MCF 10A (cell line): Measurements from ENCODE around the gene GPC3. TPM values are rescaled to one million over a fixed set of nuclear protein-coding genes. Genes with fewer than 3 reads are reported as not detected.

ENCODE experiments used
- BruUV-seq: library from RNA; stranded (reverse); fragments of 400-500 nt; replicated peaks from 2 replicates; lab custom pipeline; 2021; lab: Mats Ljungman, UMichigan
- CTCF ChIA-PET: fragments of 300-600 bp; sonication (Branson Sonifier 250); formaldehyde crosslinking; extraction: SDS; loops from one replicate; lab custom pipeline; 2021; ENCODE audit warnings: antibody characterized with exemption, inconsistent platforms; lab: Yijun Ruan, JAX
- POLR2A ChIA-PET: fragments of 300-600, 350-650 bp; sonication (Branson Sonifier 250); formaldehyde crosslinking; extraction: SDS; loops from one replicate; lab custom pipeline; 2020; ENCODE audit warnings: antibody characterized with exemption, inconsistent platforms; lab: Yijun Ruan, JAX
- DNase-seq: peaks from one replicate; pipeline ENCODE4 v3.0.0-alpha.2; 2018; ENCODE audit not compliant: unreplicated experiment
- H3K27ac Mint-ChIP-seq: one replicate; pipeline ENCODE4 v1.8.0; 2022; ENCODE audit warnings: mild to moderate bottlenecking, low read depth, mixed read lengths; ENCODE audit not compliant: unreplicated experiment
- H3K27me3 Mint-ChIP-seq: one replicate; pipeline ENCODE4 v1.8.0; 2022; ENCODE audit warnings: mixed read lengths; ENCODE audit not compliant: insufficient read depth, unreplicated experiment
- H3K36me3 Mint-ChIP-seq: one replicate; pipeline ENCODE4 v1.8.0; 2022; ENCODE audit warnings: mild to moderate bottlenecking, moderate library complexity, mixed read lengths; ENCODE audit not compliant: insufficient read depth, unreplicated experiment
- H3K4me1 Mint-ChIP-seq: one replicate; pipeline ENCODE4 v1.8.0; 2022; ENCODE audit warnings: mixed read lengths; ENCODE audit not compliant: insufficient read depth, unreplicated experiment
- H3K4me3 Mint-ChIP-seq: one replicate; pipeline ENCODE4 v1.8.0; 2022; ENCODE audit warnings: mild to moderate bottlenecking, moderate library complexity, mixed read lengths; ENCODE audit not compliant: unreplicated experiment
- H3K9me3 Mint-ChIP-seq: one replicate; pipeline ENCODE4 v1.8.0; 2022; ENCODE audit warnings: mixed read lengths; ENCODE audit not compliant: unreplicated experiment
- CTCF ChIP-seq: fragments of 200-600 bp; IDR thresholded peaks from one replicate; pipeline ENCODE4 v1.8.0; 2022; ENCODE audit warnings: antibody characterized with exemption, mild to moderate bottlenecking; ENCODE audit not compliant: unreplicated experiment
- intact Hi-C: fragments of 100-400 bp; cut with micrococcal nuclease; formaldehyde crosslinking; loops from 2 replicates; pipeline ENCODE4 v1.14.1; 2022
- total RNA-seq: library from RNA; stranded (reverse); gene quantifications from 2 replicates; pipeline ENCODE4 v1.2.3, GENCODE V29; 2022

Gene GPC3
- total RNA-seq, 1 experiment from 2014 or later = 0.37 TPM

- H3K4me1 Mint-ChIP-seq = no peaks in the 10 kb centered on the region
- H3K4me3 Mint-ChIP-seq = no peak overlapping the region
- POLR2A ChIA-PET = no interaction called here
- DNase-seq = no peak
- no peak overlapping the region for H3K27ac Mint-ChIP-seq
- no peak for TF ChIP-seq CTCF
- peaks cover 14% of the 10 kb centered on the region for H3K9me3 Mint-ChIP-seq
- intact Hi-C loops = no loop called here
- CTCF ChIA-PET = no interaction called here
- peaks cover 2% of the 10 kb centered on the region for H3K36me3 Mint-ChIP-seq
- H3K27me3 Mint-ChIP-seq = peaks cover 12% of the 10 kb centered on the region
- no TSS peak for BruUV-seq
These were observed 434.5 kb downstream of the GPC3 start for GRCh38 chrX:133550665-133551485.

- TF ChIP-seq CTCF = no peak
- intact Hi-C loops = no loop called here
- H3K4me3 Mint-ChIP-seq = no peak overlapping the region
- H3K9me3 Mint-ChIP-seq = peaks cover 8% of the 10 kb centered on the region
- no TSS peak for BruUV-seq
- DNase-seq = no peak
- ChIA-PET POLR2A (interaction anchor here (0.7 kb wide), 1 partner anchor 10 kb away, joined by 3 read pairs; no protein-coding TSS in a partner anchor), CTCF (no interaction called here)
- H3K27ac Mint-ChIP-seq = no peak overlapping the region
- H3K36me3 Mint-ChIP-seq = no peaks in the 10 kb centered on the region
- no peaks in the 10 kb centered on the region for H3K4me1 Mint-ChIP-seq
- H3K27me3 Mint-ChIP-seq = no peaks in the 10 kb centered on the region
These were observed 436.0 kb downstream of the GPC3 start for GRCh38 chrX:133549295-133549933.

GRCh38 chrX:133546441-133546840 lies 439.0 kb downstream of the GPC3 start:
- no peaks in the 10 kb centered on the region for H3K36me3 Mint-ChIP-seq
- POLR2A ChIA-PET = interaction anchor here (0.6 to 1.8 kb wide), 2 partner anchors 45 to 416 kb away, joined by 3 to 5 read pairs; no protein-coding TSS in a partner anchor
- H3K4me3 Mint-ChIP-seq = no peak overlapping the region
- no TSS peak for BruUV-seq
- H3K27me3 Mint-ChIP-seq = no peaks in the 10 kb centered on the region
- intact Hi-C loops = no loop called here
- DNase-seq = no peak
- TF ChIP-seq CTCF = no peak
- CTCF ChIA-PET = interaction anchor here (0.7 kb wide), 1 partner anchor 141 kb away, joined by 3 read pairs; no protein-coding TSS in a partner anchor
- peaks cover 8% of the 10 kb centered on the region for H3K9me3 Mint-ChIP-seq
- no peak overlapping the region for H3K27ac Mint-ChIP-seq
- no peaks in the 10 kb centered on the region for H3K4me1 Mint-ChIP-seq

- no peak for DNase-seq
- no TSS peak for BruUV-seq
These were observed 440.6 kb downstream of the GPC3 start for GRCh38 chrX:133544778-133545177.

More at GRCh38 chrX:133544778-133545177, 440.6 kb downstream of the GPC3 start:
- no peaks in the 10 kb centered on the region for H3K36me3 Mint-ChIP-seq
- H3K27ac Mint-ChIP-seq = peak overlapping the region; percentile 16
- no peaks in the 10 kb centered on the region for H3K4me1 Mint-ChIP-seq
- no peak for TF ChIP-seq CTCF
- no peak overlapping the region for H3K4me3 Mint-ChIP-seq
- intact Hi-C loops = no loop called here
- ChIA-PET POLR2A (interaction anchor here (0.6 kb wide), 1 partner anchor 125 kb away, joined by 3 read pairs; no protein-coding TSS in a partner anchor), CTCF (no interaction called here)
- peaks cover 8% of the 10 kb centered on the region for H3K9me3 Mint-ChIP-seq
- no peaks in the 10 kb centered on the region for H3K27me3 Mint-ChIP-seq
